ENCODE data around the gene ATP1A1. TPM values are rescaled to one million over a fixed set of nuclear protein-coding genes. Genes with fewer than 3 reads are reported as not detected.

Gene ATP1A1
- polyA plus RNA-seq, 3 donors: 32.3 to 135 (median 32.7) TPM

GRCh38 chr1:116425987-116426386 is 52.9 kb downstream of the ATP1A1 start:
- Histone ChIP-seq H3K79me2 (ENCODE audit: insufficient read depth, low read length) (no peaks in the 10 kb centered on the region), H3K27me3 (ENCODE audit: control insufficient read depth in 2 of 2, insufficient read depth in 2 of 2, low read length in 2 of 2) (no peaks in the 10 kb centered on the region), H4K20me1 (ENCODE audit: insufficient read depth, low read length) (no peaks in the 10 kb centered on the region), H3K4me2 (replicated peaks; ENCODE audit: extremely low read depth, low read length, poor library complexity, severe bottlenecking) (no peak overlapping the region), H3K36me3 (replicated peaks in 1 of 2; ENCODE audit: control insufficient read depth in 1 of 2, insufficient read depth in 2 of 2, low read length in 2 of 2) (no peaks in the 10 kb centered on the region), H3K27ac (ENCODE audit: low read depth in 1 of 2, low read length in 2 of 2) (no peak overlapping the region), H2AFZ (ENCODE audit: insufficient read depth, low read depth, low read length, poor library complexity, severe bottlenecking) (no peak overlapping the region), H3K9me3 (replicated peaks in 1 of 2; ENCODE audit: control insufficient read depth in 1 of 2, insufficient read depth in 1 of 2, low read length in 2 of 2) (no peaks in the 10 kb centered on the region), H3K4me3 (replicated peaks in 1 of 3; ENCODE audit: low read depth in 2 of 3, low read length in 3 of 3) (no peak overlapping the region), H3K4me1 (ENCODE audit: control insufficient read depth in 1 of 2, insufficient read depth in 2 of 2, low read length in 2 of 2) (no peaks in the 10 kb centered on the region), H3K9ac (ENCODE audit: insufficient read depth, low read length, poor library complexity, severe bottlenecking) (no peak overlapping the region)
- H3K4me1 Mint-ChIP-seq: no peaks in the 10 kb centered on the region
- 94% methylated on average over 3 of the region's 5 CpGs for WGBS (ENCODE audit: insufficient coverage)
- no peak overlapping the region for H3K4me3 Mint-ChIP-seq
- TF ChIP-seq CTCF (IDR thresholded peaks at IDR 0.05): no peak
- DNase-seq: no peak
- no peaks in the 10 kb centered on the region for H3K36me3 Mint-ChIP-seq
- peaks cover 0 to 2% (median 0%) of the 10 kb centered on the region in 7 donors for H3K9me3 Mint-ChIP-seq
- intact Hi-C loops (cut with micrococcal nuclease): loop anchor here in 1 of 2 donors (10.0 kb wide), 1 partner anchor 61 kb away; no protein-coding TSS in a partner anchor
- peaks cover 3 to 8% (median 4%) of the 10 kb centered on the region in 3 donors for H3K27me3 Mint-ChIP-seq (ENCODE audit: low read depth in 3 of 3)
- no peak overlapping the region for H3K27ac Mint-ChIP-seq

- H3K27ac Mint-ChIP-seq: no peak overlapping the region
- H3K4me1 ChIP-seq (ENCODE audit: control insufficient read depth in 1 of 2, insufficient read depth in 2 of 2, low read length in 2 of 2): no peaks in the 10 kb centered on the region
- no peak overlapping the region for H3K4me3 ChIP-seq (replicated peaks in 1 of 3; ENCODE audit: low read depth in 2 of 3, low read length in 3 of 3)
- H3K9me3 ChIP-seq (replicated peaks in 1 of 2; ENCODE audit: control insufficient read depth in 1 of 2, insufficient read depth in 1 of 2, low read length in 2 of 2): no peaks in the 10 kb centered on the region
- no peaks in the 10 kb centered on the region for H3K79me2 ChIP-seq (ENCODE audit: insufficient read depth, low read length)
- intact Hi-C loops (cut with micrococcal nuclease): loop anchor here in 1 of 2 donors (10.0 kb wide), 1 partner anchor 62 kb away; no protein-coding TSS in a partner anchor
- H3K27me3 Mint-ChIP-seq (ENCODE audit: low read depth in 3 of 3): peaks cover 3 to 8% (median 4%) of the 10 kb centered on the region in 3 donors
- H3K9me3 Mint-ChIP-seq: peaks cover 0 to 2% (median 0%) of the 10 kb centered on the region in 7 donors
- WGBS (ENCODE audit: insufficient coverage): 96% methylated on average over 9 of the region's 9 CpGs
- no peaks in the 10 kb centered on the region for H3K27me3 ChIP-seq (ENCODE audit: control insufficient read depth in 2 of 2, insufficient read depth in 2 of 2, low read length in 2 of 2)
- H3K4me1 Mint-ChIP-seq: no peaks in the 10 kb centered on the region
- H3K4me2 ChIP-seq (replicated peaks; ENCODE audit: extremely low read depth, low read length, poor library complexity, severe bottlenecking): no peak overlapping the region
- H2AFZ ChIP-seq (ENCODE audit: insufficient read depth, low read depth, low read length, poor library complexity, severe bottlenecking): no peak overlapping the region
- no peak overlapping the region for H3K9ac ChIP-seq (ENCODE audit: insufficient read depth, low read length, poor library complexity, severe bottlenecking)
- no peaks in the 10 kb centered on the region for H3K36me3 ChIP-seq (replicated peaks in 1 of 2; ENCODE audit: control insufficient read depth in 1 of 2, insufficient read depth in 2 of 2, low read length in 2 of 2)
- DNase-seq: no peak
- H3K36me3 Mint-ChIP-seq: no peaks in the 10 kb centered on the region
- TF ChIP-seq CTCF (IDR thresholded peaks at IDR 0.05): no peak
- no peak overlapping the region for H3K27ac ChIP-seq (ENCODE audit: low read depth in 1 of 2, low read length in 2 of 2)
- H4K20me1 ChIP-seq (ENCODE audit: insufficient read depth, low read length): no peaks in the 10 kb centered on the region
- H3K4me3 Mint-ChIP-seq: no peak overlapping the region
These were observed 53.4 kb downstream of the ATP1A1 start for GRCh38 chr1:116426401-116426800.

Data from CD14-positive monocyte (primary cell).